Gastrocnemius medialis (tissue), 4 donors: ENCODE measurements around the gene BARHL2.

Experiments used
- POLR2A ChIP-seq, 2 donors: fragments of 450-650 bp; IDR thresholded peaks; one replicate each; pipeline ENCODE4 v1.6.1; 2017; ENCODE audit warnings: antibody characterized with exemption in 2 of 2, mild to moderate bottlenecking in 2 of 2, moderate library complexity in 2 of 2
- TF ChIP-seq, protein P1 (sequence below), 5 experiments: fragments of 450-650 bp in 3 of 5; fragments of 200-600 bp in 2 of 5; sonication (generic) in 2 of 5; IDR thresholded peaks in 4 of 5; conservative IDR thresholded peaks in 1 of 5; 1 replicate in 4 of 5; 2 replicates in 1 of 5; pipeline ENCODE4 v1.5.1; 2016 to 2019; ENCODE audit warnings: antibody characterized with exemption in 5 of 5, mild to moderate bottlenecking in 3 of 5, moderate library complexity in 3 of 5

DNA sequence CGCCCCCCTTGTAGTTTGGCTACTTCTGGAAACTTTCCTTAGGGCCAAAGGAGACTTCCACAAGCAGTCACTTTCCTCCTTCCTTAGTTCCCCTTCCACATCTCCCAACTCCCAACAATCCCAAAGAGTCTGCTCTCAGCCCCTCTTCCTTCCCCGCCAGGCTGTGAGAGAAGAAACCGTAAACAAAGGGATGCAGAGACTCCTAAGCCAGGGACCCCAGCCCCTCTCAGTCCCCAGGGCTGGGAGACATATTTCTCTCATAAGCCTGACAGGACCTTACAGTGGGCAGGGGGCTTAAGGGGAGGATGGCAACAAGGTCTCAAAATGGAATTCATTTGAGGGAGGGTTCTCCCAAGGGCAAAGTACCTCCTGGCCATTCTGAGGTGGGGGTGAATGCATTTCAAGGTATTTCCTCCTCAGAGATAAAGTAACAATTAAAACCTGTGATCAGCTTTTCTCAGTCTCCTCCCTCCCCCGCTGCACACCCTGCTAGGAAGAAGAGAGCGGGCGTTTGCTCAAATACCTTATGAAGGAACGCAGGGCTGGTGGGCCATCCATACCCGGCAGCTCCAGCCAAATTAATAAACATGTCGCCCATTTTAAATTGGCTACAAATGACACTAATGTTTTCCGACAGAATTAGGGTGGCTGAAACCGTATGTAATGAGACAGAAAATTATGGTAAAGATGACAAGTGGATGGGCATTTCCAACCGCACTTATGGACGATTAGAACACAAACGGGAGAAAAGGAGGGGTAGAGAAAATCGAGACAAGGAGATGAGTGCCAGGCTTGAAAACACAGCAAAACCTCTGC is 4.0 kb downstream of the BARHL2 start:
- TF ChIP-seq, protein P1, sequence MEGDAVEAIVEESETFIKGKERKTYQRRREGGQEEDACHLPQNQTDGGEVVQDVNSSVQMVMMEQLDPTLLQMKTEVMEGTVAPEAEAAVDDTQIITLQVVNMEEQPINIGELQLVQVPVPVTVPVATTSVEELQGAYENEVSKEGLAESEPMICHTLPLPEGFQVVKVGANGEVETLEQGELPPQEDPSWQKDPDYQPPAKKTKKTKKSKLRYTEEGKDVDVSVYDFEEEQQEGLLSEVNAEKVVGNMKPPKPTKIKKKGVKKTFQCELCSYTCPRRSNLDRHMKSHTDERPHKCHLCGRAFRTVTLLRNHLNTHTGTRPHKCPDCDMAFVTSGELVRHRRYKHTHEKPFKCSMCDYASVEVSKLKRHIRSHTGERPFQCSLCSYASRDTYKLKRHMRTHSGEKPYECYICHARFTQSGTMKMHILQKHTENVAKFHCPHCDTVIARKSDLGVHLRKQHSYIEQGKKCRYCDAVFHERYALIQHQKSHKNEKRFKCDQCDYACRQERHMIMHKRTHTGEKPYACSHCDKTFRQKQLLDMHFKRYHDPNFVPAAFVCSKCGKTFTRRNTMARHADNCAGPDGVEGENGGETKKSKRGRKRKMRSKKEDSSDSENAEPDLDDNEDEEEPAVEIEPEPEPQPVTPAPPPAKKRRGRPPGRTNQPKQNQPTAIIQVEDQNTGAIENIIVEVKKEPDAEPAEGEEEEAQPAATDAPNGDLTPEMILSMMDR (IDR thresholded peaks at IDR 0.05 in 4 of 5, conservative IDR thresholded peaks at IDR 0.05 in 1 of 5), result no peak
- TF ChIP-seq POLR2A (IDR thresholded peaks at IDR 0.05), result no peak
